Measurements from ENCODE around the gene LYL1. TPM values are rescaled to one million over a fixed set of nuclear protein-coding genes. Genes with fewer than 3 reads are reported as not detected.

Gene LYL1
- total and polyA plus RNA-seq, 2 of the 13 experiments (the other 11 are each of a cell fraction or from before 2014, with no cell fraction given): 0.75 to 0.92 TPM

GRCh38 chr19:13116282-13117175 lies 13.9 kb upstream of the LYL1 start, which contains the start of gene TRMT1 (continued):
- no peak for TF ChIP-seq ARID2 (CRISPR knock-in tag; IDR thresholded peaks at IDR 0.05; ENCODE audit: borderline replicate concordance)
- no peak for TF ChIP-seq PLSCR1 (CRISPR knock-in tag; IDR thresholded peaks at IDR 0.05; ENCODE audit: borderline replicate concordance)
- no peak for TF ChIP-seq ZNF224 (CRISPR knock-in tag; IDR thresholded peaks at IDR 0.05)
- 0 out of 2 replicates have a peak, but pooled peaks have one; percentile 22 for TF ChIP-seq E2F5 (CRISPR knock-in tag; conservative IDR thresholded peaks at IDR 0.05)
- TF ChIP-seq ZNF484 (CRISPR knock-in tag; IDR thresholded peaks at IDR 0.05; ENCODE audit: borderline replicate concordance, low read depth): no peak
- TF ChIP-seq NPAS2 (CRISPR knock-in tag; IDR thresholded peaks at IDR 0.05; ENCODE audit: borderline replicate concordance): no peak
- peak; percentile 79 for TF ChIP-seq KDM2A (CRISPR knock-in tag; IDR thresholded peaks at IDR 0.05; ENCODE audit: borderline replicate concordance, low read depth)
- no peak; the same call in 1 of the 2 replicates for TF ChIP-seq TSC22D2 (CRISPR knock-in tag; IDR thresholded peaks at IDR 0.05; ENCODE audit: borderline replicate concordance)
- no peak for TF ChIP-seq ZNF496 (CRISPR knock-in tag; IDR thresholded peaks at IDR 0.05; ENCODE audit: insufficient replicate concordance)
- no peak for TF ChIP-seq ZBTB34 (CRISPR knock-in tag; IDR thresholded peaks at IDR 0.05)
- TF ChIP-seq KDM5B (CRISPR knock-in tag; IDR thresholded peaks at IDR 0.05; ENCODE audit: borderline replicate concordance): peak; percentile 17; the same call in 1 of the 2 replicates
- peak; percentile 31; the same call in 1 of the 2 replicates for TF ChIP-seq ZNF280B (CRISPR knock-in tag; IDR thresholded peaks at IDR 0.05; ENCODE audit: borderline replicate concordance)
- TF ChIP-seq SIX1 (CRISPR knock-in tag; IDR thresholded peaks at IDR 0.05; ENCODE audit: borderline replicate concordance): no peak
- peak; percentile 74; the same call in 1 of the 2 replicates for TF ChIP-seq RFXAP (CRISPR knock-in tag; IDR thresholded peaks at IDR 0.05; ENCODE audit: borderline replicate concordance)
- peak; percentile 100 for TF ChIP-seq MXI1 (IDR thresholded peaks at IDR 0.05; ENCODE audit: borderline replicate concordance, low read depth, low read length)
- no peak for TF ChIP-seq ZBTB33 (CRISPR knock-in tag; IDR thresholded peaks at IDR 0.05)
- peak; percentile 84; the same call in 1 of the 2 replicates for TF ChIP-seq ZNF550 (CRISPR knock-in tag; IDR thresholded peaks at IDR 0.05; ENCODE audit: borderline replicate concordance)
- no peak for TF ChIP-seq ZNF547 (CRISPR knock-in tag; IDR thresholded peaks at IDR 0.05)
- TF ChIP-seq DMAP1 (CRISPR knock-in tag; IDR thresholded peaks at IDR 0.05): peak; percentile 90
